ENCODE data around the gene WDR17.
"Not testable (repeated sequence)": the region's sequence is repeated elsewhere in the genome, so short reads cannot be mapped to it uniquely, and the experiment has no call there.

WDR17 gene

DNA sequence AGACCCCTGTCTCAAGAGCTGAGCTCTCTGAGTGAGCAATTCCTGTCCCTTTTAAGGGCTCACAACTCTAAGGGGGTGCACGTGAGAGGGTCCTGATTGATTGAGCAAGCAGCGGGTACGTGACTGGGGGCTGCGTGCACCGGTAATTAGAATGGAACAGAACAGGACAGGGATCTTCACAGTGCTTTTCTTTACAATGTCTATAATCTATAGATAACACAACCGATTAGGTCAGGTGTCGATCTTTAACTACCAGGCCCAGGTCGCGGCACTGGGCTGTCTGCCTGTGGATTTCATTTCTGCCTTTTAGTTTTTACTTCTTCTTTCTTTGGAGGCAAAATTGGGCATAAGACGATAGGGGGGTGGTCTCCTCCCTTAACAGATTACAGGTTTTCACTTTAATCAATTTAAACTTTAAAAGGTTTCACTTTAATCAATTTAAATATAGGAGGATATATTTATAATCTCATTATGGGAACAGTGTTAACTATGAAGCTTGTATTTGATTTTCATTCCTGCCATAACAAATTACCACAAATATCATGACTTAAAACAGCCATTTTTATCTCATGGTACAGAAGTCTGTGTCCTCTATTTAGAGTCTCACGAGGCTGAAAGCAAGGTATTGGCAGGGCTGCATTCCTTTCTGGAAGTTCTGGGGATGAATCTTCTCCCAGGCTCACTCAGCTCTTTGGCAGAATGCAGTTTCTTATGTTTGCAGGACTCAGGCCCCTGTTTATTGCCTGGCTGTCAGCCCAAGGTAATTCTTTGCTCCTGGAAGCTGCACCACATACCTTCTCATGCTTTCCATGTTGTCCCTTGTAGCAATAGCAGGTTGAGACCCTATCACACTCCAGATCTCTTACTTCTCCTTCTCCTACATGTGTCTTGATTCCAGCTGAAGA lies 124.5 kb downstream of the WDR17 start:
- DNase-seq (ENCODE audit: low read depth, low spot score), result peak; percentile 42

DNA sequence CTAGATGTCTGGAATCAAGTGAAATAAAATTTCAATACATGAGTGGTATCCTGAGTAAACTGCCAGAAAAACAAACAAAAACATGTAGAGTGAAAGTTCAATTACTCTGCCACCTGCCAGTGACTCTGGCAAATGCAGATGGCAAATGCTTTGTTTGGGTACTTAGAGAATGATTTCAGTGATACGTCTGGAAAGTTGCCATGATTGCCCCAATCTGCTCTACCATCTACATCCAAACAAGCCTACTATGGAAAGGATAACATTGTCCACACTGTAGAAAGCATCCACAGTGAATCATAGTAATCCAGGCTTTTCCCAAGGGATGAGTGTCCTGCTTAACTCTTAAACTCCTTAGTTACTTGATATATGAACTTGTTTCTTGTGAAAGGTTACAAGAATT lies 126.3 kb downstream of the WDR17 start:
- peak; percentile 42 for DNase-seq (ENCODE audit: low read depth, low spot score)

DNA sequence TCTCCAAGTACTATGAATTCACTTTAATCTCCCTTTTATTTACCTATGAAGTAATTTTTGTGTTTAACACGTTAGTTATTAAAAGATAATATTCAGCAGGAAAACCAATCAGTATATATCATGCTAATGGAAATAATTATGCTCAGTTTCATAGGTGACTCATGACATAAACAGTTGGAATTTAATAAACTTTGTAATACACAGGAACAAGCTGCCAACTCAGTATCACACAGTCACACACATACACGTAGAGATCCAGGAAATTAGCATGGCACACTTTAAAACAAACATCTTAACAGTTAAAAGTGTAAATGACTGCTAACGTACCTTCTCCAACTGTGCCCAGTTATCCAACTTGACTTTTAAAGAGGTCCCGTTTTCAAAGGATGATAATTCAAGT lies 127.5 kb downstream of the WDR17 start:
- peak; percentile 11 for DNase-seq (ENCODE audit: low read depth, low spot score)

DNA sequence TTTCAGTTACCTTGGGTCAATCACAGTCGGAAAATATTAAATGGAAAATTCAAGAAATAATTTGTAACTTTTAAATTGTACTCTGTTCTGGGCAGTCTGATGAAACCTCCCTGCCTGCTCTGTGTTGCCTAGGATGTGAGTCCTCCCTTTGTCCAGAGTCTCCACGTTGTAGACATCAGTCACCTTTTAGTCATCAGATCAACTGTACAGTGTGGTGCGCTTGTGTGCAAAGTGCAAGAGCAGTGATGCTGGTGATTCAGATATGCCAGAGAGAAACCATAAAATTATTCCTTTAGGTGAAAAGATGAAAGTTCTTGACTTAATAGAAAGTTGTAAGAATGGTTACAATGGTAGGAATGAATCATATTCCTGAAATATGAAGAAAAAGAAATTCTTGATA lies 128.3 kb downstream of the WDR17 start:
- DNase-seq (ENCODE audit: low read depth, low spot score), result peak; percentile 45

DNA sequence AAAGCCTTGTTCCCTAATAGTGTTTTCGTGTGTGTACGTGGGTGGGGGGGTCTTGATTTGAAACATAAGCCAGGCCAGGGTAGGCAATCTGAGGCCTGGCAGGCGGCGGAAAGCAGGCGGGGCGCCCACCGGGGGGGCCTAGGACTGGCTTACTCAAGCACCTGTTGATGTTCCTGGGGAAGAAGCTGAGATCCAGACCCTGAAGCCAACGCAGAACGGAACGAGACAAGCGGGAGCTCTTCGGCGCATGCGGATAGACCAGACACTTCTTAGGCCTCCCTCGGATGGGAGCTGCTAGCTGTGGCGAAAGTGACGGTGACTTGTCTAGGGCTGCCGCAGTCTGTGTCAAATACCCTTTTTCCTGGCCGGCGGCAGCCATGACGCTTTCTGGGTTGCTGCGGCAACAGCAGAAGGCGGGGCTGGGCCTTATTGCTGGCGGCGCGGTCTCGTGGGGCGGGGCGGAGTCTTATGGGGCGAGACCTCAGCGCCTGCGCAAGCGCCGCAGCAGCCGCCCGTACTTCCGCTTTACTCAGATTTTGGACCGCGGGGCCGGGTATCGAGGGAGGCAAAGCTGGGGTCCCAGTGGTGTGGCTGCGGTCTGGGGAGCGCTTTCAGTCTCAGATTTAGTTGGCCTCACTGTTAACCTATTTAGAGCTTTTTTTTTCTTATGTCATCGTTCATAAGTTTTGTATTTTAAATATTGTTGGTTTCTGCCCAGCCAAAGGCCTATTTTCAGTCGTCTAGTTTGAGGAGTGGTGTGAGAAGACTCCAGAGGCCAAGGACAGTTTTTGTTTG lies 129.7 kb downstream of the WDR17 start, which contains the start of gene SPATA4:
SPATA4 (minus strand) TSS at position 402 of the 795 bp plus-strand sequence; CDS start at position 379, 23 bp downstream.
- DNase-seq (ENCODE audit: low read depth, low spot score), result peak; percentile 97

DNA sequence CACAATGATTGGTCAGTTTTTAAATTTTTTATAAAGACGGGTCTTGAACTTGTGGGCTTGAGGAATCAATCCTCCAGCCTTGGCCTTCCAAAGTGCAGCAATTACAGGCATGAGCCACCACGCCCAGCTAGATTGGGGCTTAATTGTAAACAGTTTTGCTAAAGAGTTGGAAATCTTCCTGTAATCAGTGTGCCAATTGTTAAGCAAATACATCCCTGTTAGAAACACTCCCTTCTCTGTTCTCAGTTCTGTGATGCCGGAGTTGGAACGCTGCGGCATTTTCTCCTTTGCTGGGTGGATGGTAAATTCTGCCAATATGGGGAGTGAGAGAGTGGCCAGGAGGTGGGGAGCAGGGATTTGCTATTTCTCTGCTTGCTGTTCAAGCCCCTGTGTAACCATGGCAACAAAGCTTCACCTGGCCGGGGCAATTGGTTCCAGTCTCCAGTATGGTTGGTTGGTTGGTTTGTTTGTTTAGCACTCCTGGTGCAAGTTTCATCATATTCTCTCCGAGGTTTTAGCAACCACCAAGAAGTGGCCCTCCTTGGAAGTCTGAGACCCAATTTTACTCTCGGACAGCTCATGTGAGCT lies 132.8 kb downstream of the WDR17 start:
- DNase-seq (ENCODE audit: low read depth, low spot score), result no peak

DNA sequence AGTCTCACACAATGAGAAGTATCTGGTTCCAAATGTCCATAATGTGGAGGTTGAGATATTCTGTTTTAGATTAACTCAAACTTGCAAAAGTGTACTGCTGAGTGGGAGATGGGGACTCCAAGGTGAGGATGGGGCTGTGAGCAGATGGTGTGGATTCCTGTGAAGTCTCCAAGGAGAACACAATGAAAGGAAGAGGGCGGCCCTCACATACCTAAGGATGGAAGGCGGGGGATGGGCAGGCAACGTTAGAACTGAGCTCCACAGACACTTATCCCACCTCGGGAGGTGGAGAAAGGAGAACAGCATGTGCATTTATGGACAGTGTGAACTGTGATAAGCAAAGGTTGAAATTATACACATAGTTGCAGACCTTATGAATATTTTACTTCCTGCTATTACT lies 139.7 kb downstream of the WDR17 start:
- DNase-seq (ENCODE audit: low read depth, low spot score), result no peak

DNA sequence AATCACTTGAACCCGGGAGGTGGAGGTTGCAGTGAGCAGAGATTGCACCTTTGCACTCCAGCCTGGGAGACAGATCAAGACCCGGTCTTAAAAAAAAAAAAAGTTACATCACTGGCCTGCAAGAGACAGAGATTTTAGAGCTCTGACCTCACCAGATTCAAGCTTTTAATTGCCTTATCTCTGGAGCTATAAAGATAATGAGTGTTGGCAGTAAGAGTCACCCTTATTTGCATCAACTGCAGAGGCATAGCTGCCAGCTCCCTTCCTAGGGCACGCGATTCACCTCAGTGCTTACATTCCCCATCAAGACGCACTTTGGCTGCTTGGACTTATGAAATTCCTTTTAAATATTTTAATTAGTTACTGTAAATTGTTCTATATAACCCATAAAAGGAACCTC lies 142.2 kb downstream of the WDR17 start:
- no peak for DNase-seq (ENCODE audit: low read depth, low spot score)

DNA sequence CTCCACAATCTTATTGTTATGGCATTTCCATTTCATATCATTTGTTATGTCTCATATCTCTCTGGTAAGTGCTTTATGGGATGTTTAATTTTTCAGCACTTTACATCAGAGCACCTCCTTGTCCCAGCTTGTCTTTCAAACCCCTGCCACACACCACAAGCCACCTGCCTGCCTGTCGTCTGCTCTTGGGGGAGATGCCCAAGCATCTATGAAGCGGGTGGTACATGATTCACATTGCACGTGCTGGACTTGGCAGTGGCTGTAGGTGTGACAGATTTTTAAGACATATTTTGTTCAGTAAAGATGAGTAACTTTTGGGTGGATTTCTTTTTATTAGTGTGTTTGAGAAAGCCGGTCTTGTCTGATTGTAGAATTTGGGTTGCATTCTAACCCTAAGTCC lies 143.9 kb downstream of the WDR17 start:
- DNase-seq (ENCODE audit: low read depth, low spot score), result no peak

DNA sequence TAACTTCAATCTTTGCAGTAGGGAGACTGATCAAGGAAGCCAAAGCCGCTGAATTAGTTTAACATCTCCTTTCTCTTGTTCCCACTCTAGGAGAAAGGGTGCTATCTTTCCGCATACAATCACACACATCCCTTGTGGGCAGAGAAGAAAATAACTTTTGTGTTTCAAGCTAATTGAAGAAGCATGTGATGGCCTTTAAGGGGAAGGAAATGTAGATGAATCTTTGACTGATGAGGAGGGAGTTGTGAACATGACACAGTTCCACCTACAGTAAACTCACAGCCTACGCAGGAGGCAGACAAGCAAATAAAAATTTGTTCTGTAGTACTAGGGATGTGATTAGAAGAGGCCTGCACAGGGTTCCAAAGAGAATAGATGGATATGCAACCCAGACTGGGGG lies 144.5 kb downstream of the WDR17 start:
- no peak for DNase-seq (ENCODE audit: low read depth, low spot score)

DNA sequence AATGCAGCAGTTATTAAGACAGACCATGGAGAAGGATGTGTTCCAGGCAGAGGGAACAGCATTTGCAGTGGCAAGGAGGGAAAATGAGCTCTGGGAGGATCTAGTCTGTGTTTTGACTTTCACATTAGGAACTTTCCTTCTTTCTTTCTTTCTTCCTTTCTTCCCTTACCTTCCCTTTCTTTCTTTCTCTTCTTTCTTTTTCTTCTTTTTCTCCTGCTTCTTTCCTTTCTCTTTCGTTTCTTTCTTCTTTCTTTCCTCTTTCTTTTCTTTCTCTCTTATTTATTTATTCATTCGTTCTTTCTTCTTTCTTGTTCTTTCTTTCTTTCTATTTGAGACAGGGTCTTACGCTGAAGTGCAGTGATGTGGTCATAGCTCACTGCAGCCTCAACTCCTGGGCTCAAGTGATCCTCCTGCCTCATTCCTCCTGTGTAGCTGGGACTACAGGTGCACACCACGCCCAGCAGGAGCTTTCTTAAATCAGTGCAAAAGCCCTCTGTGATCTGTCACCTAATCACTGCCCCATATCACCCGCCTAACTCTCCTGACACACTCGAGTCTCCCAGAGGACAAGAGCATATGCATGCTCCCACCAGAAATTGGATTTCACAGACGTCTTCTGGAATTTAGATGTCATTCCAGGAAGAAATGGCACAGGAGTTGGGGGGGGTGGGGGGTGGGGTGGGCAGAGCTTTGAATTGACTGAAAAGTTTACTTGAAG lies 145.1 kb downstream of the WDR17 start:
- no peak for DNase-seq (ENCODE audit: low read depth, low spot score)

DNA sequence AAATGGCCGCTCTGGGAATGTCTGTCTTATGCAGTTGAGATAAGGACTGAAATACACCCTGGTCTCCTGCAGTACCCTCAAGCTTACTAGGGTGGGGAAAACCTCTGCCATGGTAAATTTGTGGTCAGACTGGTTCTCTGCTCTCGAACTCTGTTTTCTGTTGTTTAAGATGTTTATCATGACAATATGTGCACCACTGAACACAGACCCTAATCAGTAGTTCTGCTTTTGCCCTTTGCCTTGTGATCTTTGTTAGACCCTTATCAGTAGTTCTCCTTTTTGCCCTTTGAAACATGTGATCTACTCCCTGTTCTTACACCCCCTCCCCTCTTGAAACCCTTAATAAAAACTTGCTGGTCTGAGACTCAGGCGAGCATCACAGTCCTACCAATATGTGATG lies 146.7 kb downstream of the WDR17 start:
- DNase-seq (ENCODE audit: low read depth, low spot score), result not testable (repeated sequence)

DNA sequence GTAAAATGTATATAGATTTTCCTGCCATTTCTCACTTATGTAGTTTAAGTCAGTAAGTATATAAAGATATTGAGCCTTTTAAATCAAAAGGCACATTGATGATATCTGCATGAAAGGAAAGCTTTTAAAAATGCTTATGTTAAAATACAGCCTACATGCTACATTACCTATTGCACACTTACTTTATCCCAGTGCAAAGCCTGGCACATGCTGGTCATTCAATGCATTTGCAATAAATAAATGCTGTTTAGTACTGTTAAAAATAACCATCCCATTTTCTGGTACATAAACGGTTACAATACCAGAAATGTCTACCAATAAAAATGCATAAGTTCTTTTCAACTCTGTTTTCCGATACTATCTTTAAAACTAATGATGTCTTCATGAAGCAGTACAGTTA lies 151.9 kb downstream of the WDR17 start:
- DNase-seq (ENCODE audit: low read depth, low spot score), result no peak

DNA sequence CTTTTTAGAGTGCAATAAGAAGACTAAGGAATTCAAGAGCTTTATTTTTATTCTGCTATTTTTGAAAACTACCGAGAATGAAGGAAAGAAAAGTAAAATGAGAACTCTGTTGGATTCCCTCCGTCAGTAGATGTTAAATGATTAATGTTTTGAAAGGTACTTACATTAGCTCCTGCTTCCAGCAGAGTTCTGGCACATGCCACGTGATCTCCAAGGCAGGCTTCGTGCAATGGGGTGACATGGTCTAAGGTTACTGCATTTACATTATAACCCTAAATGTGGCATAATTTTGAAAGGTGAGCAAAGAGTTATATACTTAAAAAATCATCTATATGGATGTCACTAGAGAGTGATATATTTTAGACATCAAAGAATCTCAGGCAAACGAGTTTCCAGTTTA lies 156.5 kb downstream of the WDR17 start:
- DNase-seq (ENCODE audit: low read depth, low spot score), result no peak

DNA sequence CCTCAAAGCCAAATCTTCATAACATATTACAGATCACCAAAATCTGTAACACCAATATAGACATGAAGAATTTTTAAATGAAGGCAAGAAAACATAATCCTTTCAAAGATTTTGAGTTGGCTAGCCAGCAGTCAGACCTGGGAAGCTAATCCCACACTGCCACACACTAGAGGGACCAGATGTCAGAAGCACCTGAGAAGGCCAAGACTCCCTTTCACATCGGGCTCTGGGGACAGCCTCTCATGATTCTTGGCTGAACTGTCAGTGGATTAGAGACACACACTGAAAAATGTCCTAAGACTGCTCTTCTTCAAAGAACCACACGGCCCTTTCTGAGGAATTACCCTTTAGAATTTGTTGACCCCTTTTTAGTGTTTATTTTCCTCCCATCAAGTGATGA lies 157.9 kb downstream of the WDR17 start:
- DNase-seq (ENCODE audit: low read depth, low spot score), result no peak

DNA sequence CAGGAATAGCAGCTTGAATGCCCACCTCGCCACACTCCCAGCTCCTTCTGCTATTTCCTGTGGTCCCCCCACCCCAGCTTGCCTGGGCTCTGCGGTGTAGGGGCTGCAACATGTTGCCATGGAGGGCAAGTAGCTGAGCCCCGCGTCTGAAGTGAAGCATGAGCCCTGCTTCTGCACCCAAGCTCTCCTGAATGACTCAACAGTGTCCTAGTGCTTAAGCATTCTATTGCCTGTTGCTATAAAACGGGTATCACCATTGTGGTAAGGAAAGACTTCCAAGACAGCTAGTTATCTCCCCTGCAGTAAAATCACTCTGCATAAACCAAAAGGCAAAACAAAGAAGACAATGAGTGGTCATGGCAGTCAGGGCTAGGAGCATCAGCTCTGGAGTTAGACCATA lies 161.1 kb downstream of the WDR17 start:
- DNase-seq (ENCODE audit: low read depth, low spot score), result no peak

DNA sequence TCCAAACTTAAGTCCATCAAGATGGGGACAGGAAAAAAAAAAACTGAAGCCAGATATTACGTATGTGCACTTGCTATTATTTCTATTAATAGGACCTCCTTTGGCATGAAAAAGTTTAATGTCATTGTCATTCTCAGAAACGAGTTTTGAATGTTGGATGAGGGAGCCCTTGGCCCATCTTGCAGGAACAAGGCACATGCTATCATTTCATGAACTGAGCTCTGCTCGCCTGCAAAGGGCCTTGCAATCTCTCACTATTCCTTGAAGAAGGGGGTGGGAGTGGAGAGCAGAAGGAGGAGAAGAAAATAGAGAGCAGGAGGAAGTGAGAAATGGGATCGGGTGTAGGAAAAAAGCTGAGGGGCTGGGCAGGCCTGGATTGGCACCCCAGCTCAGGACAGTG lies 164.0 kb downstream of the WDR17 start:
- DNase-seq (ENCODE audit: low read depth, low spot score), result no peak

Measured in astrocyte of the hippocampus (primary cell).